Neural cell (in vitro differentiated cells): ENCODE measurements around the gene C11orf68.

Experiments
- POLR2AphosphoS5 ChIP-seq: IDR thresholded peaks from 2 replicates; pipeline ENCODE4 v1.6.1; 2012
- REST ChIP-seq: IDR thresholded peaks from 2 replicates; pipeline ENCODE4 v1.6.1; 2012; ENCODE audit warnings: borderline replicate concordance
- TF ChIP-seq, protein P1 (sequence below): fragments of 450-650 bp; IDR thresholded peaks from 2 replicates; pipeline ENCODE4 v1.5.1; 2014; ENCODE audit warnings: antibody characterized with exemption, mild to moderate bottlenecking, moderate library complexity; ENCODE audit not compliant: poor library complexity, severe bottlenecking

DNA sequence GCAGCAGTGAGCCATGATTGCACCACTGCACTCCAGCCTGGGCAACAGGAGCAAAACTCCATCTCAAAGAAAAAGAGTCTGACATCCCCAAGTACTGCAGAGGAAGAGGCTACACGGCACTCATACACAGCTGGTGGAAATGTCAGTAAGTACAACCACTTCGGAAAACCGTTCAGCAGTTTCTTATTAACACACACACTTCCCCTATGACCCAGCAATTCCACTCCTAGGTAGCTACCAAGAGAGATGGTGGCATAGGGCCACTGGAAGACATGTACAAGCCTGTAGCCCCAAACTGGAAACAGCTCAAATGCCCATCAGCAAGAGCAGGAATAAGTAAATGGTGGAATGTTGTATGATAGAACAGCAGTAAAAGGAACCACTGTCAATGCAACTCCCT lies 3.7 kb upstream of the C11orf68 start:
- TF ChIP-seq POLR2AphosphoS5: no peak
- TF ChIP-seq, protein P1, sequence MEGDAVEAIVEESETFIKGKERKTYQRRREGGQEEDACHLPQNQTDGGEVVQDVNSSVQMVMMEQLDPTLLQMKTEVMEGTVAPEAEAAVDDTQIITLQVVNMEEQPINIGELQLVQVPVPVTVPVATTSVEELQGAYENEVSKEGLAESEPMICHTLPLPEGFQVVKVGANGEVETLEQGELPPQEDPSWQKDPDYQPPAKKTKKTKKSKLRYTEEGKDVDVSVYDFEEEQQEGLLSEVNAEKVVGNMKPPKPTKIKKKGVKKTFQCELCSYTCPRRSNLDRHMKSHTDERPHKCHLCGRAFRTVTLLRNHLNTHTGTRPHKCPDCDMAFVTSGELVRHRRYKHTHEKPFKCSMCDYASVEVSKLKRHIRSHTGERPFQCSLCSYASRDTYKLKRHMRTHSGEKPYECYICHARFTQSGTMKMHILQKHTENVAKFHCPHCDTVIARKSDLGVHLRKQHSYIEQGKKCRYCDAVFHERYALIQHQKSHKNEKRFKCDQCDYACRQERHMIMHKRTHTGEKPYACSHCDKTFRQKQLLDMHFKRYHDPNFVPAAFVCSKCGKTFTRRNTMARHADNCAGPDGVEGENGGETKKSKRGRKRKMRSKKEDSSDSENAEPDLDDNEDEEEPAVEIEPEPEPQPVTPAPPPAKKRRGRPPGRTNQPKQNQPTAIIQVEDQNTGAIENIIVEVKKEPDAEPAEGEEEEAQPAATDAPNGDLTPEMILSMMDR: no peak
- TF ChIP-seq REST: no peak
